GM13976 (cell line): Measurements from ENCODE around the gene DDX25.

Experiments used
- DNase-seq: peaks from one replicate; pipeline ENCODE4 v3.0.0; 2012; ENCODE audit warnings: low spot score
- in situ Hi-C: fragments of 300-500 bp; cut with MboI; formaldehyde crosslinking; loops from one replicate; pipeline ENCODE4 v1.12.0; 2022; ENCODE audit warnings: low sequenced_read_pairs, mixed read lengths, inconsistent platforms; ENCODE audit not compliant: unreplicated experiment
- TF ChIP-seq, protein P1 (sequence below): IDR thresholded peaks from 2 replicates; pipeline ENCODE4 v1.5.1; 2012; ENCODE audit warnings: borderline replicate concordance, mild to moderate bottlenecking; ENCODE audit not compliant: insufficient read depth; ENCODE audit errors: extremely low read depth, missing control alignments, control extremely low read depth

Gene DDX25

DNA sequence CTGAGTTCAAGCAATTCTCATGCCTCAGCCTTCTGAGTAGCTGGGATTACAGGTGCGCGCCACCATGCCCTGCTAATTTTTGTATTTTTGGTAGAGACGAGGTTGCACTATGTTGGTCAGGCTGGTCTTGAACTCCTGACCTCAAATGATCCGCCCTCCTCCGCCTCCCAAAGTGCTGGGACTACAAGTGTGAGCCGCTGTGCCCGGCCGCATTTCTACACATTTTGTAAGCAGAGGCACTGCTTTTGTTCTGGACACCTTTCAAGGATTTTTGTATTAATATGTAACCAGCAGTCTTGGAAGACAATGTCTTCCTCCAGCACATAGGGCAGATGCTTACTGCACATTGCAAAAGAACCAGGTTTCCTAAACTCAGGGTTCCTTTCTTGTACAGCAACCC lies 30.2 kb downstream of the DDX25 start:
- no peak for DNase-seq
- TF ChIP-seq, protein P1, sequence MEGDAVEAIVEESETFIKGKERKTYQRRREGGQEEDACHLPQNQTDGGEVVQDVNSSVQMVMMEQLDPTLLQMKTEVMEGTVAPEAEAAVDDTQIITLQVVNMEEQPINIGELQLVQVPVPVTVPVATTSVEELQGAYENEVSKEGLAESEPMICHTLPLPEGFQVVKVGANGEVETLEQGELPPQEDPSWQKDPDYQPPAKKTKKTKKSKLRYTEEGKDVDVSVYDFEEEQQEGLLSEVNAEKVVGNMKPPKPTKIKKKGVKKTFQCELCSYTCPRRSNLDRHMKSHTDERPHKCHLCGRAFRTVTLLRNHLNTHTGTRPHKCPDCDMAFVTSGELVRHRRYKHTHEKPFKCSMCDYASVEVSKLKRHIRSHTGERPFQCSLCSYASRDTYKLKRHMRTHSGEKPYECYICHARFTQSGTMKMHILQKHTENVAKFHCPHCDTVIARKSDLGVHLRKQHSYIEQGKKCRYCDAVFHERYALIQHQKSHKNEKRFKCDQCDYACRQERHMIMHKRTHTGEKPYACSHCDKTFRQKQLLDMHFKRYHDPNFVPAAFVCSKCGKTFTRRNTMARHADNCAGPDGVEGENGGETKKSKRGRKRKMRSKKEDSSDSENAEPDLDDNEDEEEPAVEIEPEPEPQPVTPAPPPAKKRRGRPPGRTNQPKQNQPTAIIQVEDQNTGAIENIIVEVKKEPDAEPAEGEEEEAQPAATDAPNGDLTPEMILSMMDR, result no peak
- in situ Hi-C loops, result no loop called here

DNA sequence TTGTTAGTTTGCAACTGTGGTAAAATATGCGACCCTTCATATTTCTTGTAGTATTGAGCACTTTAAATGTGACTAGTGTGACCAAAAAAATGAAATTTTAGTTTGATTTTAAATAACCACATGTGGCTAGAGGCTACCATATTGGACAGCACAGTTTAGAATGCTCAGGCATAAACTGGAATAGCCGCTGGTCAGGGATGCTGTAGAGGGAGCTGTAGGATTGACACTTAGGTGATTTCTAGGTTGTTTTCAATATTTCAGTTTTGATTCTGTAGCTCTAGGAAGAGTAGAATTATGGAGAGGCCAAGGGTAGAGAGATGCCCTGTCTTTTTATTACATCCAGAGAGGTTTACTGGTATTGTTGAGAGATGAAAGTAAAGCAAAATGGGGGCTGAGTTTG lies 30.7 kb downstream of the DDX25 start:
- no peak for DNase-seq
- in situ Hi-C loops, result no loop called here
- TF ChIP-seq, protein P1, result no peak

DNA sequence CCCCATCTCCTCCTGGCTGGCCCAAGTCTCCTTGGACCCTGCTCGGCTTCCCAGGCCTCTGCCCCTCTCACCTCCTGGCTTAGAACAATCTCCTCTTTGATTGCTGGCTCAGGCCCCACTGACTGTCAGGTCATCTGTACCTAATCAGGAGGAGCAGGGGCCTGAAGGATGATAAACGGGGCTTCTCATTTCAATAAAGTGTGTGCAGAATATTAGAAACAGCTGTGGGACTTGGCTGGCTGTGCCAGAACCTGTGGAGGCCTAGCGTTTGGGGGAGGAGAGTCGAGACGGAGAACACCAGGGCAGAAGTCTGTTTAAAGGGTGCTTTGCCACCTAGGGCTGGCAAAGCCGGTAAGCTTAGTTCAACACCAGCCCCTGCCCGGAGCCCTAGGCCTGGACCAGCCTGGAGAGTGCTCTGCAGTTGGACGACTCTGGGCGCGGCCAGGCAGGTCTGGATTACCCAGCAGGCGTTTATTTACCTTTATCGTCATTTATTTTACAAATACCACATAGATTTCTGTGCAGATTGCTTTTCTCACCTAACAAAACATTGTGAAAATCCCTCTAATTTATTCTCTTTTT lies 31.4 kb downstream of the DDX25 start:
- in situ Hi-C loops, result no loop called here
- TF ChIP-seq, protein P1, result no peak
- no peak for DNase-seq

DNA sequence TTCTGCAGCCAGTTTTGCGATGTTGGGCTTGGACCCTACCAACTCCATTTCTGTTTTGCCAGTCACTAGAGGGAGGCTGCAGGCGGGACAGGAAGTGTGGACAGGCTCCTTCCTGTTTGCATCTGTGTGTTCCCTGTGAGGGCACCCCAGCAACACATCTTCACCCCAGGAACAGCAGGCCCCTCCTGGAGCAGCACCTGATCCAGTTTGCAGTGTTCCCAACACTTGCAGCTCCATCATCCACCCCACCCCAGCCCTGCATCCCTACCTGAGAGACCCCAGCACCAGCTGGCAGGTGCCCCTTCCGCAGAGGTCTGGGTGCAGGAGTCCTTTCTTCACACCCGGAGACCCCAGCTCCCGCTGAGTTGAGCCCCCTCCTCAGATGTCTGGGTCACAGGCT lies 34.1 kb downstream of the DDX25 start:
- in situ Hi-C loops, result no loop called here

DNA sequence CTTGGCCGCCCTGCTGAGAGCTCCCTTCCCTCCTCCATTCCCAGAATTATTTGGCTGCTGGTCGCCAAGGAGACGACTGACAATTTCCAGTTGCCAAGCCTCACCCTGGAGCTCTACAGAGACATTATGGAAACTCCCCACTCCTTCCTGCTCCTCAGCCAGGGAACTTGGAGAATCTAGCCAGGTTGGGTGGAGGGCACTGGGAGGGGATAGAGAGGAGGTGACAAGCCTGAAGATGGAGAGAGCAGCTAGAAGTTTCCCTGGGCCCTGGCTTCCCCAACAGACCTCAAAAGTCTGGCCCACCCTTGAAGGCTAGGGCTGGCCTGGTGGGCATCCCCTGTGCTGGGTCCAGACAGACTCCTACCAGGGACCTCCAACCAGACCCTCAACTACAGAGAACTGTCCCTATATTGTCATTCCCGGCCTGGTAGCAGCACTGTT lies 34.8 kb downstream of the DDX25 start:
- no peak for DNase-seq
- TF ChIP-seq, protein P1, result no peak
- in situ Hi-C loops, result no loop called here

More for the DNA sequence above, 34.1 kb downstream of the DDX25 start:
- TF ChIP-seq, protein P1, result no peak
- no peak for DNase-seq

DNA sequence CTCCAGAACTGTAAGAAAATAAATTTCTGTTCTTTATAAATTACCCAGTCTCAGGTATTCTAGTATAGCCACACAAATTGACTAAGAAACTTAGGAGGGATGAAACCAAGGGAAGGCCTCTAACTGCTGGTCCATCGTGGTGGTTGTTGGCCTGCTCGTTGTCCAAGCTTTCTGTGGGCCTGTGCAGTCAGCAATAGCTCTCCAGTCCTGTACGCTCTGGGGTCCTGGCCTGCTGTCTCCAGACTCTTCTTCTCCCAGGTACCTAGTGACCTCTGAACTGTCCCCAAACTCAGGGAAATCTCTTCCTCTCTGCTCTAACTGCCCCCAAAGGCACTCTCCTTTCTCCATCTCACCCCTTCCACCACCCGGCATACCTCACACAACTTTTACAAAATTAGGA lies 35.8 kb downstream of the DDX25 start:
- TF ChIP-seq, protein P1, result no peak
- DNase-seq, result no peak
- in situ Hi-C loops, result no loop called here
